ENCODE results near the gene MDFI.

The MDFI gene

DNA sequence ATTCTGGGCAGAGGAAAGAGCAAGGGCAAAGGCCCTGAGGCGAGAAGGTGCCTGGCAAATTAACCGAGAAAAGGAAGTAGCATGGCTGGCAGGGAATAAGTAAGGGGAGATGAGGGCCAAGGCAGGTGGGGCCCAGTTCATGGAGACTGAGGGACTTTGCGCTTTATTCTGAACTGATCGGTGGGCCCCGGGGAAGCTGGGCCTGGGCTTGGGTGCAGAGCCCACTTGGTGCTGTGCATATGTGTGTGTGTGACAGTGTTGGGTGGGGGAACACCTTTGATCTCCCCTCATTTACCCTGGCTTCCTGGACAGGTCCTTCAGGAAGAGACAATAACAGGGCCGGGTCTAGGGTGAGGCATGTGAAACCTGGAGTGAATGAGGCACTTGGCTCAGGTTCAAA is 2.9 kb upstream of the MDFI start:
- DNase-seq = no peak

DNA sequence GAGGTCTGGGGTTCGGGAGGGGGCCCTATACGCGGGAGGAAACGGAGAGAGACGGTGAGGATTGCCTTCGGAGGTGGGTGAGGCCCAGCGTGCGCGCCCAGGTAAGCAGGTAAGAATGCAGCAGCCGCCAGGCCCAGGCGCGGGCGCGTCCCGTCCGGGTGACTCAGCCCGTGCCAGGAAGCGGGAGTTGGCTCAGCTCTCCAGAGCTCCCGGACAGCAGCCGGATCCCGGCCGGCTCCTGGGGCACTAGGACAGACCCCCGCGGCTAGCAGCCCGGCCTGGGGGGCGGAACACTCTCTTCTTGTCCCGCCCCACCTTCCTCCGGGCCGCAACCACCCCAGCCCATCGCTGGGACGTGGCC is 1.5 kb upstream of the MDFI start:
- DNase-seq = no peak

DNA sequence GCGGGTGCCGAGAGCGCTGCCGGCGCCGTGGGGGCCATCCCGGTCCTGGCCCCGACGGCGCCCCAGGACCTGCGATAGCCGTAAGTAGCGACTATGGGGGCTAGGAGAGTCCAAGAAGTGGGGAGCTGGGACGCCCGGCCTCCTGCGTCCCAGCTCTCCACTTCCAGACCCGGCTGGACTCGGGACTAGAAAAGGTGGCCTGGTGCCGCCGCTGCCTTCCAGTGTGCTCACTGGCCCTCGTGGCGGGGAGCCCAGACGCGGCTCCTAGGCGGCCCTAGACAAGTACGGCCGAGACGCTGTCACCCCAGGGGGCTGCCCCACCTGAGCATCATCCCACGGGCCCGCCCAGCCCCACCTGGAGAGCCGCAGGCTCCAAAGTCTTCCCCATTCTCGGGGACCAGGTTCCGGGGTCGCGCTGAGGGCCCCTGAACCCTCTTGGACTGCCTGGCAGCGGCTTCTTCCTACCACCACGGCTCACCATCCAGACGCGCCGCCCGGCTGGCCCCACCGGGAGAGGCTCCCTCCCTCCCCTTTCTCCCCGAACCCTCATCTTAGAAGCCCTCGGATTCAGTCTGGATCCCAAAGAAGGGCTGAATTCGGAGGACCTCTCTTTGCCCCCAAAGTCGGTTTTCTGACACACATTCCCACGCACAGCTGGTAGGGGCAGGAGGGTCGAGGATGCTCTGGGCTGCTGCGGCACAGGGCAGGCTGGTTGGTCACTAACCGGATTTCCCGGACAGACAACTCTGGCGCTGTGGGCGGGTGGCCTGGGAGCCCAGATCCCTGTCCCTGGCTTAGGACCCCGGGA is 870 bp upstream of the MDFI start:
- DNase-seq = no peak

DNA sequence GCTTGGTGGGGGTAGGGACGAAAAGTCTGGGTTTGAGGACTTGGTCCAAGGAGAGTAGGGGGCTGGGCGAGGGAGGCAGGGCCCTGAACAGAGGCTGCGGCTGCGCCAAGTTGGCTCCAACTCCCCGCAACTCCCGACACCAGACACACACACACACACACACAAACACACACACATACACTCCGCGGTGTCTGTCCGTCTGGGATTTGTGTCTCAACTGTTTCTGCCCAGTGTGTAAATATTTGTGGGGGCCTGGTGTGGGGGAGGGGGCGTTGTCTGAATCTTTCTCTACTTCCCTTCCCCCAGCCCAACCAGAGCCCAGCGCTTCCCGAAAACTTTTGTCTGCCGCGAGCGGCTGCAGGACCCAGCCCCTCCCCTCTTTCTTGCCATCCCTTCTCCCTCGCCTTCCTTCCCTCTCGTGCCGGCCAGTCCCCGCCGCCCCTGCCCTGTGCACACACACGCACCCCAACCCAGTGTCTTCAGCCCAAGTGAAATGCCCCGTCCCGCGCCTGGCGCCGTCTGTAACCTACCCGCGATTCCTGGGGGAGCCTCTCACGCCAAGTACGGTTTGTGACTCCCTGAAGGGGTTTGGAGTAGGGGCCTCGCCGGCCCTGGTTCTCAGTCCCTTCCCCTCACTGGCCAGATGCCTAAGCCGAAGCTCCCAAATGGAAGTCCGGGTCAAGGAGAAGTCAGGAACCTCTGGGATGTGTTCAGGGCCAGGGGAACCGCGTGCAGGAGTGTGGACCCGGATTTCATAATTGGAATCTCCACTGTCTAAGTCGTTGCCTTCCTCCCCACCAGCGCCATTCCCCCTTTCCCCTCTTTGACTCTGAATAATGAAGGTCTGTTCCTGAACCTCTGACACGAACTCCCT is 904 bp downstream of the MDFI start:
- no peak for DNase-seq

DNA sequence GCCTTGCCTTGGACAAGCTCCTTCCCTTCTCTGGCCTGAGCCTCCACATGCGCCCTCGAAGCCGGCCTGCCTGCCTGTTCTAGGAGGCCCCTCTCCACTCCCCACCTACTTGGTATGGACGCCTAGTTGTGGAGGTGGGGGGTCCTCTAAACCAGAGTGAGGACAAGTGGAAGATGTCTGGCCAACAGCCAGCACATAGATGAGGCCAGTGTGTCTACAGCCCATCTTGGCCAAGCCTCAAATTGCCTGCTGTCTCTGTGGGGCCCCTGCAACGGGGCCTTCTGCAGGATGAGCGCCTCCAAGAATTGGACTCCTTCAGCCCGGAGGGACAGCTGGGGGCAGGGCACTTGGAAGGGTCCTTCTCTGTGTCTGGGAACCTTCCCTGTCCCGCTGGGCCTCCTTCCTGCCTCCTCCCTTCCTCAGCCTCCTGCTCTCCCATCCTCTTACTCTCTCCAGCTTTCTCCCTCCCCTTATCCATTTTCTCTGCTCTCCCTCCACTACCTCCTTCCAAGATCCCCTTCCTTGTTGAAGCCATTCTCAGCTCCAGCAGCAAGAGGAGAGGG is 1.6 kb downstream of the MDFI start:
- no peak for DNase-seq

DNA sequence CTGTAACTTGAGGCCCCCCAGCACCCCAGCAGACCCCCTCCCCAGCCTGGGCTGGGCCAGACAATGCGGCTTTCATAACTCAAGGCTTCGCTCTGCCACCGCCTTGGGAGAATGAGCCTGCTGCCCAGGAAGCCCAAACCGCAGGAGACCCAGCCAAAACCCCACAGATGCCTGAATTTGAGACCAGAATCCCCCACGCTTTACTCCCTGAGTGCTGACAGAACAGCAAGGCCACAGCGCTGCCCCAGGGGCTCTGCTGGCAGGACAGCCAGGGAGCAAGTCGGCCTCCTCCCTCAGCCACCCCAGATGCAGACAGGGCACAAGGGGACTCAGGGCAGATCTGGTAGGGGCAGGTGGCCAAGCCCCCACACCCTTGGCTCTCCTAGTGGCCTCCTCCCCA is 2.2 kb downstream of the MDFI start:
- DNase-seq = no peak

DNA sequence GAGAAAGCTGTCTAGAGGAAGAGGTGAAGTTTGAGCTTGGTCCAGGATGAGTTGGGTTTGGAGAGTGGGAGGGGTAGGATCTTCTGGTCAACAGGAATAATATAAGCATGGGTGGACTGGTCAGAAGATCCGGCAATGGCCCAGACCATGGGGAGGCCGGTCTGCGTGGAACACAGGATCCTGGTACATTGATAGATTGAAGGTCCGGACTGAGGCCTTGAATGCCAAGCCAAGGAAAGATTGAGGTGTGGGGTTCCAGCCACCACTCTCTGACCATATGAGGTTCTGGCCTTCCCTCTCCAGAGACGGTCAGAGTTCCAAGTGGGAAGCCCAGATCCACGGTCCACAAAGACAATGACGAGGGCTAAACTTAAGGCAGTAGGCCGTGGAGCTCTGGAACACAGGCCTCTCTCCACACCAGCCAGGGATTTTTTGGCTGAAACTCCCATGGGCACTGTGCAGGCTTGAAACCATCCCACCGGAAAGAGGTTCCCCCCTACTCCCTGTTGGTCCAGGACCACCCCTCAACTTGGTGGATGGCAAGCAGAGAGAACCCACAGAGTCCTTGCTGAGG is 3.2 kb downstream of the MDFI start:
- no peak for DNase-seq

DNA sequence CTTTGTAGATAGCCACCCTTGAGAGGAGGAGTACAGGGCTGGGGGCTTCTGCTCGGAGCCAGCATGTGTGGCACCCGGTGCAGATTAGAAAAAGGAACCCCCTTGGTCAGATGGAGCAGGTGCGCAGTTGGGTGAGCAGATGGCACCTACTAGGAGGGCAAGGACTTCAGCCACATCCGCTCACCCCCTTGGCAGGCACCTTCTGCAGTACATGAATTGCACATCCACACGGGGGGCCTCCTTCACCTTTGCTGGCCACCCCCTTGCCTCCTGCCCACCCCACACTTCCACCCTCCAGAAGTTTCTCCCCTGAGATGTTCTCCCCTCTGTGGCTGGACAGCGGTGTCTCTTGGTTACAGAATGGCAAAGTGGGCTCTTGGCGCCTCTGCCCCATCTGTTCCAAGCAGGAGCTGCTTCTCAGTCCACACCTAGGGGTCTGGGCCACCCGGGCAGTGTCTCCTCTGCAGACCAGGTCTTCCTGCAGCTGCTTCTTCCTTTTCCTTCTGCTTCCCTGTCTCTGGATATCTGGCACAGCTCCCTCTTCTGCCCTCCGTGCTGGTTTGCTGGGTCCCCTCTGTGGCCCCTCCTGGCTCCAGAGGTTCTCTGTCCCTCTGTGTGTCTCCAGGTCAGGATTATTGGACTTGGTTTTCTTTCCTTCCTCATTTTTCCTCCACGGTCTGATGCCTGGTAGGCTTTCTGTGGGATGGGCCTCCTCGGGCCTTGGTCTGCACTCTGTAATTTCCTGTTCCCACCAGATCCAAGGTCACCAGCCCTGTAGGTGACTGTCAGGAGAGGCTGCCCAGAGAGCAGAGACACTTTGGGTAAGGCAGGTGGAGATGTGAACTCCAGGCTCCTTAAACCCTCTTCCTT is 4.1 kb downstream of the MDFI start:
- no peak for DNase-seq

DNA sequence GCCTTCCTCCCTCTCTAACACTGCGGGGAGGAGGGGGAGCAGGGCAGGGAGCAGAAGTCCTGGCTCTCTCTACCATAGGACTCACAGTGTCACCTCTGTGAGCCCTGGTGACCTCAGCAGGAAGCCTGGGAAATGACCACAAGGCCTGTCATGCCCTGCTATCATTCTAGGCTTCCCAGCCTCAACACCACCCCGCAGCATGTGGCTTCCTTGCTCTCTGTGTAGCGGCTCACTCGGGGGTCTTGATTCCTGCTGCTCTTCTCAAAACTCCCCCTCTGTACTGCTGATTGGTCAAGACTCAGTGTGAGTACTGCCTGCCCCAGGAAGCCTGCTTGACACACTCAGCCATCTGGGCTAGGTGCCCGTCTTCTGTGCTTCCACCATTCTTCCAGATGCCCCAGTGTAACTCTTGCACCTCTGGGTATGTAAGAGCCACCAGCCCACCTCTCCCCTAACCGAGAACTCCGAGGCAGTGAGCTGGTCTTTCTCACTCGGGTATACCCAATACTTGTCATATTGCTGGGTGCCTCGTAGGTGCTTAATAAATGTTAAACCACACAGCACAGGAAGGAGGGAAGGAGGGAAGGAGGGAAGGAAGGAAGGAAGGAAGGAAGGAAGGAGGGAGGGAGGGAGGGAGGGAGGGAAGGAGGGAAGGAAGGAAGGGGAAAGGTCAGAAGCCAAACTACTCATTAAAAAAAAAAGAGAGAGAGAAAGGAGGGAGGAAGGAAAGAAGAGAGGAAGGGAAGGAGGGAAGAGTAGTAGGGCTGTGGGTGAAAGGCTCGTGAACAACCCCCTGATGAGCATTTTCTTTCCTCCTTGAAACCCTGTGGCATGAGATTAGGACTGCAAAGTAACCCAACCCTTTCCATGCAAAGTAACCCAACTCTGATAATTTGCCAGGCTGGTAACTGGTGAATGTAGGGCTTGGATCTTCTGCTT is 5.0 kb downstream of the MDFI start:
- DNase-seq = no peak

DNA sequence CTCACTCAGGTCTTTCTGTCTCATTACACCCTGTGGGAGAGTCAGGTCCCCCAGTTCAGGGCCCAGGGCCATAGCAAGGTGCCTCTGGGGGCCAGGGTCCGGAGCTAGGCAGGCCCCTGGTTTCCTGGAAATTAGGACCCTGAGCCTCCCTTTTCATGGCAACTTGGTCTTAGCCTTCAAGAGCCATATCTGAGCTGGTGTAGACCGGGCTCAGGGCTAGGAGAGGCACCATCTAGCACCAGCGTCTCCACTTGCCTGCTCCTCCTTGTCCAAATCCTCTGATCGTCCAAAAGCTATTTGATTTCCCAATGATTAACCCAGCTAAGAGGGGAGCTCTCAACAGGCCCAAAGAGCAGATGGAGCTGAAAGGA is 5.6 kb downstream of the MDFI start:
- no peak for DNase-seq

DNA sequence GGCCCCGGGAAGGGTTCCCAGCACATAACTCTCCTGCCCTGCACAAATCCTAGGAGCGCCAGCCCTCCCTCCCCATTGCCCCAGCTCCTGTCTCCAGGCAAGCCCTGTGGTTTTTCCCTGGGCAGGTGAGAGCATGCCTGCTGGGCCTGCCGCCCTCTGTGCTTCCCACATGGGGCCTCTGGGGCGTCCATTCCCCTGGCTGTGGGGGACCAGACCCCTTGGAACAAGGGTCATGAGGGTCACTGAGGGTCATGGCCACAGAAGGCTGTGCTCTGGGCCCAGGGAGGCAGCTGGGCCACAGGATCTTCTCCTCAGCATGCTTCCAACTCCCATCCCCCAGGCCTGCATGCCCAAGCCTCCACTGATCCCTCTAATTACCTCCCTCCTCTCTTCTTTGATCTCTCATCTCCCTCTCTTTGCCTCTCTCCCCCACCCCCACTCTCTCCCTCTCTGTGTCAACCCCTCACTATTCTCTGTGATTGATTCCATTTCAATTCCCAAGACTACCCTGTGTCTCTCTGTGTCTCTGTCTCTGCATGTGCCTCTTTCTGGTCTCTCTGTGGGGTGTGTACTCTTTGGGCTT is 6.1 kb downstream of the MDFI start:
- no peak for DNase-seq

DNA sequence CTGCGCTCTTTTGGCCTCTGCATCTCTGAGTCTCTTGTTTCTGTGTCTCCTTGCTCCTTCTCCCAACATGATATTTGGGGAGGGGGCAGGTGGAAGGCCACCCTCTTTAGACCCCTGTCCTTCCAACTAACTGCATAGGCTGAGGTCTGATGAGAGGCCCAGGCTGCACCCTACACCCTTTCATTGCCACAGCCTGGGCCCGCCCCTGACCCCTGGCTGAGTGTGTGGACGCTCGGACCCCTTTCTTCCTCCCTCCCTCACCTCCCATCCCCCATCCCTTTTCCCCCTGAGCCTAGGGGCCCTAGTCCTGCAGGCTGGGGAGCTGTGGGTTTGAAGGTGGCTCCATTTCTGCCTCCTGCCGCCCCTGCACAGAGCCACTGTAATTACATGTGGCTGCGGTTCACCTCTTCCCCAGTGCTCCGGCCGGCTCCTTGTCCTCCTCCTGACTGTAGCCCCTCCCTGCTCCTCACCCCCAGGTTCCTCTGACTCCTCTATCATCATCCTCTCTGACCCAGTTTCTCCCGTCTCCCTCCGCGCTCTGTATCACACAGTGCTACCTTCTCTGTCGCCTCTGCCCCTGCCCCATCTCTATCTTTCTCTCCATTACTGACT is 6.8 kb downstream of the MDFI start:
- no peak for DNase-seq

DNA sequence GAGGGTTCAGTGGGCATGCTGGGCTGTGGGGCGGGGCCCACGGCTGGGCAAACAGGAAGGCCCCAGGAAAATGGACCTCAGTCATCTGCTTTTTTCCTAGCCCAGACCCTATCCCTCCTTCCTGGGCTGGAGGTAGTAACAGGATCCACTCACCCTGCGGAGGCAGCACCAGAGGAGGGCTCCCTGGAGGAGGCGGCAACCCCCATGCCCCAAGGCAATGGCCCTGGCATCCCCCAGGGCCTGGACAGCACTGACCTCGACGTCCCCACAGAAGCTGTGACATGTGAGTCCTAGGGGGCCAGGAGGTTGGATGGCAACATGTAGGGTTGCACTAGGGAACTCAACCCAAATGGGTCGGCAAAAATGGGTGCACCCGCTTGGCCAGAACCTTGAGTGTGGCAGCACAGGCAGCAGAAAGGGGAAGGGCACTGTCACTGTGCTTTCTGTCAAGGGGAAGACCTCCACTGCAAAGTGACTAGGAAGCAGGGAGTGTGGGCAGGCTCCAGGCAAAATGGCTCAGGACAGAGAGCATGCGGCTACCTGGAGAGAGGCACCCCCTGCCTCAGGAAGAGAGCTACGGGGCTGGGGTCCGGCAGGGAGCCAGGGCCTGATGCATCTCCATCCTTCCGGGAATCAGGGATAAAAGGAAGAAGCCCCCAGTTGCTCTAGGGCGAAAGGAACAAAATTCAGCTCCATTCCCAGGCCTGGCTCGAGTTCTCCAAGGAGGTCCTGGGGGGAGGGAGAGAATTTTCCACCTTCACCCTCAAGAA is 7.9 kb downstream of the MDFI start:
- no peak for DNase-seq

DNA sequence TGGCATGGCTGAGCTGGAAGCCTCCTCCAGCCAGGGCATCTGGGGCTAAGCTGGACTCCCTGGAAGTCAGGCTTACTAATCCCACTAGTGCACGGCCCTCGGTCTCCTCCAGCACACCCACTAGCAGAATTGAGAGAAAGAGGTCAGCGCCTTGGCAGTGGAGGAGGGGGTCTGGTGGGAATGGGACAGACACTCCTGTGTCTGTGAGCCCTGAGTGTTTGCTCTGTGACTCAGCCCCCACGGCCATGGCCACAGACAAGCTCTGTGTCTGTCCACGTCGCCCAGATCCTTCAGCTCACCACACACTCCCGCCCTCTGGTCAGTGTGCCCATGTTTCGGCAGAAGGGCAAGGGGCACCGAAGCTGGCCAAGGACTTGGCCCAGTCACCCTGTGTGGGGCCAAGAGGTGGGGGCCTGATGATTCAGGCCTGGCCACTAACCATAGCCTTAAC is 8.8 kb downstream of the MDFI start:
- no peak for DNase-seq

DNA sequence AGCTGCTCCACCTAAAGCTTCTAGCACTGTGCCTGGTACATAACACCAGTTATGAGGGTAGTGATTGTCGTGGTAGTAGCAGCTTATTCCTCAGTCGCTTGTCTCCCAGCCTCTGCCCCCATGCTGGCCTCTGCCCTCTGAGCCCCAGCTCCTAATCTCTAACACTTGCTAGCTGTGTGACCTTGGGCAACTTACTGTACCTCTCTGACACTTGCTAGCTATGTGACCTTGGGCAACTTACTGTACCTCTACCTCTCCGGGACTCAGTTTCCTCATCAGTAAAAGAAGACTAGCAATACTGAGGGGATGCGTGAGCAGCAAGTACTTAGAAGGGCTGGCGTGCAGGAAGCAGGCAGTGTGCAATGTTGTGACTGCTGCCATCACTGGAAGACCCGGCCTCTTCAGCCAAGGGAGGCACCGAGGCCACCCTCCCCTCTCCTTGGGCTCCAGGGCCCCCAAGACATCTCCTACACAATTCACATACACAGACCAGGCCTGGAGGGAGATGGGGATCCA is 9.9 kb downstream of the MDFI start:
- DNase-seq = no peak

DNA sequence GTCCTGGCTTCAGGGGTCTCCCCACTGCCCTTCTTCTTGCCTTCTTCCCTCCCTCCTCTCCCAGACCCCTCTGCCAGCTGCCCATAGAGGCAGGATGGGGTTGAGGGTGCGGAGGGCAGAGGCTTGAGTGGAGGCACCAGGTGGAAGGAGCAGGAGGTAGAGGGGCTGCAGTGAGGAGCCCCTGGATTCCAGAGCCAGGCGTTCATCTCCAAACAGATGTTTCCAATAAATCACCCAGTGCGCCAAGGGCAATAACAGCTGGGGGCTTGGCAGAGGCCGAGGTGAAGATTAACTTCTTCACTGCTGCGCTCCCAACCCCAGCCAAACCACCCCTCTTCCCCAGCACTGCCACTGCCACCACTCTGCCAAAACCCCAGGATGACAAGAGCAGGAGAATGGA is 10.7 kb downstream of the MDFI start:
- DNase-seq = no peak

DNA sequence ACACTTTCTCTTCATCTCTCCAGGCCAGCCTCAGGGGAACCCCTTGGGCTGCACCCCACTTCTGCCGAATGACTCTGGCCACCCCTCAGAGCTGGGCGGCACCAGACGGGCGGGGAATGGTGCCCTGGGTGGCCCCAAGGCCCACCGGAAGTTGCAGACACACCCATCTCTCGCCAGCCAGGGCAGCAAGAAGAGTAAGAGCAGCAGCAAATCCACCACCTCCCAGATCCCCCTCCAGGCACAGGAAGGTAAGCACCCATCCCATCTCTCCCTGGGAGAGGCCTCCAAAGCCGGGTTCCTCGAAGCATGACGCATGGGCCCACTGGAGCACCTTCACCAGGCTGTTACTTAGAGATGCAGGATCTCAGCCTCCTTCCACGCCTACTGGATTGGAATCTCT is 11.3 kb downstream of the MDFI start:
- DNase-seq = no peak

DNA sequence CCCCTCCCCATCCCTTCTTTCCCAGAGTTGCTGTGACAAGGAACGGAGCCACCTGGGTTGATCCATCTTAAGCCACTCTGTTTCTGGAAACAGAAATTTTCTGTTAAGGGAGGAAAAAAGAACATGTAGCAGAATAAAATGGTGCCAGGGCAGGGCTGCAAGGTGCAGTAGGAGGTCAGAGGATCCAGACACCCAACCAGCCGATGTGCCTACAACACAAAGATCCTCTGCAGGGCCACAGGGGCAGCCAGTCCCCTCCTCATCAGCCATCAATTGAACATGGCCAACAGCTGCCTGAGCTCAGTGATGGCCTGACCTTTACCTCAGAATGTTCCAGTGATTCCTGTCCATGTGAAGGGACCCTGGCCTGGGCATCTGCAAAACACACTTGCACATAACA is 11.9 kb downstream of the MDFI start:
- DNase-seq = no peak

DNA sequence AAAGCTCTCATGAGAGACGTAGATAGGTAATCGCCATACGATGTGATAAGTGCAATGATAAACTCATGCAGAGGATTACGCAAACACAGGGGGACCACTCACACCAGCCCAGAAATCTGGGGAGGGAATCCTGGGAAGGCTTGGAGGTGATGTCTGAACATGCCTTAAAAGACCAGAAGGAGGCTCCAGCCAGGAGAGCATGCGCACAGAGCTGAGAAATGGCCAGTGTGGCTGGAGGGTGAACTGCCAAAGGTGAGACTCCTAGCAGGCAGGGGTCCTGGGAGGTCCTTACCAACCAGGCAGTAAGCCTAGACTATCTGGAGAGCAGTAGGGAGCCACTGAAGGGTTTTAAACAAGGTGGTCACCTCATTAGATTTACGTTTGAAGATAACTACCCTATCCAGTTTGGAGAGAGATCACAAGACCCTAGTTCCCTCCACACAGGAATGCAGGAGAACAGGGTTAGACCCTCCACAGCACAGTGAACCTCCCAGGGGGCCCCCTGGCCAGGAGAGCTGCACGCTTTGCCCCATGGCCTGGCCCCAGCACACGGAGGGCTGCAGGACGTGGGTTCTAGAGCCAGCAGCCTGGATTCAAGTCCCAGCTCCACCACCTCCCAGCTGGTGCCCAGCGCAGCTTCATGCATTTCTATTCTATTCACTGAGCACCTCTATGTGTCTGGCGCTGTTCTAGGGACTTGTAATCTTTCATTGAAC is 13.1 kb downstream of the MDFI start:
- no peak for DNase-seq

Data from stimulated activated CD4-positive, alpha-beta T cell treated with anti-CD3 and anti-CD28 coated beads, Interleukin-1b, Interleukin-23, amount 100 ng/mL, for 48 hours (primary cell).